ENCODE data around the gene PHF12. TPM values are rescaled to one million over a fixed set of nuclear protein-coding genes. Genes with fewer than 3 reads are reported as not detected.

PHF12 gene
- polyA plus RNA-seq, 2 of the 4 experiments (the other 2 are of a cell fraction): 25.3 to 29.9 TPM

GRCh38 chr17:28949185-28950016 is 1.9 kb downstream of the PHF12 start:
- ATAC-seq (peak; percentile 8 to 15; a peak in 2 of 6 replicates), DNase-seq (ENCODE audit: low read depth in 1 of 2, low spot score in 1 of 2) (peak; percentile 48), FAIRE-seq (no peak)
- Histone ChIP-seq H3K9me3 (no peaks in the 10 kb centered on the region), H3K4me2 (peak overlapping the region; percentile 84), H3K4me3 (peak overlapping the region; percentile 71), H3K27ac (peak overlapping the region; percentile 86 to 98), H3K4me1 (peaks cover 29% of the 10 kb centered on the region)
- 1% methylated on average over 45 of the region's 61 CpGs for WGBS (ENCODE audit: missing lambda C conversion rate)
- ChIA-PET CTCF (interaction anchor here (0.6 to 7.7 kb wide), 19 partner anchors 9 to 222 kb away, joined by 3 to 132 read pairs (median 6); partner anchors contain the start of genes FAM222B, NEK8 and TLCD1), POLR2A (interaction anchor here (0.8 to 5.6 kb wide), 10 partner anchors 9 to 231 kb away, joined by 3 to 89 read pairs (median 4); partner anchors contain the start of genes MYO18A, NEK8, RPL23A and TLCD1)
- TF ChIP-seq TP53 (CRISPR knock-in tag; IDR thresholded peaks at IDR 0.05) (no peak), EHF (CRISPR knock-in tag; IDR thresholded peaks at IDR 0.05) (no peak), BHLHE40 (IDR thresholded peaks at IDR 0.05; ENCODE audit: low read depth, low read length) (no peak), HOXB13 (CRISPR knock-in tag; IDR thresholded peaks at IDR 0.05; ENCODE audit: low read depth) (no peak), MYC (IDR thresholded peaks at IDR 0.05; ENCODE audit: borderline replicate concordance, low read length) (no peak), CTCF (IDR thresholded peaks at IDR 0.05) (no peak), REST (IDR thresholded peaks at IDR 0.05) (no peak), JUN (IDR thresholded peaks at IDR 0.05) (peak; percentile 66 to 71; a peak in 4 of 5 replicates), POLR2A (IDR thresholded peaks at IDR 0.05; ENCODE audit: low read length) (peak; percentile 33), RFX5 (IDR thresholded peaks at IDR 0.05) (no peak), SMC3 (IDR thresholded peaks at IDR 0.05) (no peak), JUNB (IDR thresholded peaks at IDR 0.05) (no peak), RAD21 (conservative IDR thresholded peaks at IDR 0.05 in 1 of 2, IDR thresholded peaks at IDR 0.05 in 1 of 2) (no peak), ATOH8 (CRISPR knock-in tag; IDR thresholded peaks at IDR 0.05; ENCODE audit: low read depth) (no peak), HES2 (IDR thresholded peaks at IDR 0.05) (no peak), POLR2AphosphoS2 (conservative IDR thresholded peaks at IDR 0.05; ENCODE audit: low read length) (no peak), PBX3 (IDR thresholded peaks at IDR 0.05) (no peak), SREBF2 (IDR thresholded peaks at IDR 0.05) (no peak), RCOR1 (IDR thresholded peaks at IDR 0.05; ENCODE audit: low read depth, low read length) (no peak), CEBPB (IDR thresholded peaks at IDR 0.05) (peak; percentile 45 to 63; a peak in 2 of 4 replicates), ESRRA (IDR thresholded peaks at IDR 0.05; ENCODE audit: borderline replicate concordance, low read length) (no peak), KDM5A (IDR thresholded peaks at IDR 0.05) (peak; percentile 30; the same call in 1 of the 2 replicates), CHD4 (IDR thresholded peaks at IDR 0.05; ENCODE audit: borderline replicate concordance) (no peak), NPAS2 (CRISPR knock-in tag; IDR thresholded peaks at IDR 0.05; ENCODE audit: borderline replicate concordance) (no peak), MAX (IDR thresholded peaks at IDR 0.05) (peak; percentile 37; the same call in 1 of the 2 replicates), NFE2L2 (conservative IDR thresholded peaks at IDR 0.05; ENCODE audit: low read length) (no peak), FOSL2 (IDR thresholded peaks at IDR 0.05) (no peak), FOSL2 (CRISPR knock-in tag; IDR thresholded peaks at IDR 0.05) (no peak), E2F6 (IDR thresholded peaks at IDR 0.05; ENCODE audit: borderline replicate concordance, low read depth) (no peak), HMGXB4 (CRISPR knock-in tag; IDR thresholded peaks at IDR 0.05; ENCODE audit: borderline replicate concordance) (no peak)

Data from A549 (cell line).